ENCODE results near the gene ENTPD5. TPM values are rescaled to one million over a fixed set of nuclear protein-coding genes. Genes with fewer than 3 reads are reported as not detected.
"Not testable (repeated sequence)": the region's sequence is repeated elsewhere in the genome, so short reads cannot be mapped to it uniquely, and the experiment has no call there.

The ENTPD5 gene
- total RNA-seq, 4 donors from 2014 or later: 0.59 to 285 (median 14.0) TPM

GRCh38 chr14:73924337-73924736 lies 94.8 kb downstream of the ENTPD5 start:
- no peaks in the 10 kb centered on the region for H3K4me1 ChIP-seq
- H3K36me3 ChIP-seq: no peaks in the 10 kb centered on the region
- no peak overlapping the region for H3K4me3 ChIP-seq
- no peak for TF ChIP-seq CTCF (IDR thresholded peaks at IDR 0.05)
- TF ChIP-seq POLR2A (IDR thresholded peaks at IDR 0.05): no peak
- no peak for DNase-seq
- no peak overlapping the region for H3K27ac ChIP-seq
- H3K27me3 ChIP-seq: no peaks in the 10 kb centered on the region
- no peaks in the 10 kb centered on the region for H3K9me3 ChIP-seq
- intact Hi-C loops (cut with DNase I; ENCODE audit: low total_unique reads): no loop called here

DNA sequence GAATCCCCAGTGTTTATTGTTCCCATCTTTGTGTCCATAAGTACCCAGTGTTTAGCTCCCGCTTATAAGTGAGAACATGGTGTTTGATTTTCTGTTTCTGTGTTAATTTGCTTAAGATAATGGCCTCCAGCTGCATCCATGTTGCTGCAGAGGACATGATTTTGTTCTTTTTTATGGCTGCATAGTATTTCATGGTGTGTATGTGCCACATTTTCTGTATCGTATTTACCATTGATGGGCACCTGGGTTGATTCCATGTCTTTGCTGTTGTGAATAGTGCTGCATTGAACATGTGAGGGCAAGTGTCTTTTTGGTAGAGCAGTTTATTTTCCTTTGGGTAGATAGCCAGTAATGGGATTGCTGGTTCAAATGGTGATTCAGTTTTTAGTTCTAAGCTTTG lies 99.6 kb downstream of the ENTPD5 start:
- H3K27ac ChIP-seq; DNase-seq; H3K9me3 ChIP-seq; H3K36me3 ChIP-seq; H3K27me3 ChIP-seq; intact Hi-C loops (cut with DNase I; ENCODE audit: low total_unique reads); H3K4me3 ChIP-seq; H3K4me1 ChIP-seq: not testable (repeated sequence)

- intact Hi-C loops (cut with DNase I; ENCODE audit: low total_unique reads): no loop called here
- H3K36me3 ChIP-seq: no peaks in the 10 kb centered on the region
- H3K27me3 ChIP-seq: no peaks in the 10 kb centered on the region
- no peak for TF ChIP-seq POLR2A (IDR thresholded peaks at IDR 0.05)
- TF ChIP-seq CTCF (IDR thresholded peaks at IDR 0.05): no peak
- DNase-seq: no peak
- H3K4me1 ChIP-seq: no peaks in the 10 kb centered on the region
- no peak overlapping the region for H3K4me3 ChIP-seq
- no peak overlapping the region for H3K27ac ChIP-seq
- H3K9me3 ChIP-seq: no peaks in the 10 kb centered on the region
Measured at GRCh38 chr14:73916324-73916723, 102.8 kb downstream of the ENTPD5 start.

DNA sequence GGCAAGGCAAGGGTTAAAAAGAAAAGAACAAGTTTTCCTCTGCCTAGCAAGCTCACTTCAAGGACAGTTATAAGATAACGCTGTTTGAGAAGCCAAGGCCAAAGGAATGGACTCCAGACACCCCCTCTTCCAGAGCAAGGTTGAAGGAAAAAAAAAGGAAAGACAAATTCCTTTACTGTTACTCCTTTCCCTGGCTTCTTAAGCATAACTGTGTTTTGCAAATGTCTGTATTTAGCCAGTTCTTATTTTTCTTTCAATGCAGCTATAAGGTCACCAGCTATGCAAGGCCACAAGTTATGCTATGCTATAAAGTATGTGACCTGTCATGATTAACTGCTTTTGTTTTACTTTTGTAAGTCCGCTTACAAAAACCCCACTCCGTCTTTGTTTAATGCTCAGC lies 105.8 kb downstream of the ENTPD5 start:
- DNase-seq: no peak
- H3K4me1 ChIP-seq: peaks cover 0 to 19% of the 10 kb centered on the region in 2 donors
- no peaks in the 10 kb centered on the region for H3K36me3 ChIP-seq
- H3K27me3 ChIP-seq: no peaks in the 10 kb centered on the region
- no peak overlapping the region for H3K4me3 ChIP-seq
- intact Hi-C loops (cut with DNase I; ENCODE audit: low total_unique reads): no loop called here
- H3K27ac ChIP-seq: no peak overlapping the region
- H3K9me3 ChIP-seq: no peaks in the 10 kb centered on the region
- TF ChIP-seq CTCF (IDR thresholded peaks at IDR 0.05): no peak
- TF ChIP-seq POLR2A (IDR thresholded peaks at IDR 0.05): no peak

DNA sequence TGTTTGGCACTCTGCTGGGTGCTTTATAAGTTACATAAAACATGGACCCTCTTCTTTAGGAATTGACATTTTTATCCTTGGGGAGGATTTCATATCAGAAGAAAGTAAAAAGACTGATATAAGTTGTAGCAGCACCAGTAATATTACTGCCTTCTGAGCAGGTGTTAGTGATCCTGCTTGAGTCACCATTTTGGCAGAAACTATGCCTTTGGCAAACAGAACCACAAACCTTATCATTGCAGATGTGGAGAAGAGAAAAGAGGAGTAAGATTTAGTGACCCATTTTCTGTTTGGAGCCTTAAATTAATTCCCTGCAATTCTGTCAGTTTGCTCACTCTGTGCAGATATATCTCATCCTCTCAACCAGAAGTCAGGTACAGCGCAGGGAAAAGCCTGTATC lies 109.4 kb downstream of the ENTPD5 start:
- DNase-seq: peak; percentile 24 to 61
- no peaks in the 10 kb centered on the region for H3K36me3 ChIP-seq
- intact Hi-C loops (cut with DNase I; ENCODE audit: low total_unique reads): no loop called here
- H3K4me1 ChIP-seq: peaks cover 0 to 19% of the 10 kb centered on the region in 2 donors
- H3K9me3 ChIP-seq: no peaks in the 10 kb centered on the region
- H3K4me3 ChIP-seq: no peak overlapping the region
- no peaks in the 10 kb centered on the region for H3K27me3 ChIP-seq
- no peak for TF ChIP-seq POLR2A (IDR thresholded peaks at IDR 0.05)
- peak overlapping the region; percentile 27 to 28 for H3K27ac ChIP-seq

Small RNA genes within 50 kb of the gene (small RNA-seq; reads per million reads assigned to genes)
- not detected for gene AC005480.2

Other genes with a start within 250 kb of the ENTPD5 start
- 10 to 100 TPM in 2 of 4 donors, 1 to 10 TPM in 1, under 1 TPM in 1; 0.59 to 19.0 (median 11.0) TPM for gene PTGR2, start 167.5 kb downstream of the ENTPD5 start, total RNA-seq
- gene ZNF410, start 132.4 kb downstream of the ENTPD5 start, total RNA-seq: 10 to 100 TPM; 48.8 to 93.7 (median 58.2) TPM
- 1 to 10 TPM in 3 of 4 donors, under 1 TPM in 1; 0.29 to 10.0 (median 4.9) TPM for gene FAM161B, start 69.2 kb downstream of the ENTPD5 start, total RNA-seq
- gene COQ6, start 69.0 kb downstream of the ENTPD5 start, total RNA-seq: 100 to 1,000 TPM in 1 of 4 donors, 10 to 100 TPM in 3; 18.5 to 103 (median 30.0) TPM
- 10 to 100 TPM; 14.0 to 22.0 (median 15.0) TPM for gene BBOF1, start 61 bp upstream of the ENTPD5 start, total RNA-seq
- 10 to 100 TPM in 3 of 4 donors, 1 to 10 TPM in 1; 10.0 to 85.0 (median 49.5) TPM for gene ALDH6A1, start 65.2 kb upstream of the ENTPD5 start, total RNA-seq
- 10 to 100 TPM in 3 of 4 donors, 1 to 10 TPM in 1; 4.4 to 12.7 (median 11.7) TPM for gene LIN52, start 65.7 kb upstream of the ENTPD5 start, total RNA-seq
- gene VSX2, start 220.2 kb upstream of the ENTPD5 start, total RNA-seq: not detected

Measured in uterus (tissue), 4 donors.